ENCODE results near the gene IRF2BPL.

DNA sequence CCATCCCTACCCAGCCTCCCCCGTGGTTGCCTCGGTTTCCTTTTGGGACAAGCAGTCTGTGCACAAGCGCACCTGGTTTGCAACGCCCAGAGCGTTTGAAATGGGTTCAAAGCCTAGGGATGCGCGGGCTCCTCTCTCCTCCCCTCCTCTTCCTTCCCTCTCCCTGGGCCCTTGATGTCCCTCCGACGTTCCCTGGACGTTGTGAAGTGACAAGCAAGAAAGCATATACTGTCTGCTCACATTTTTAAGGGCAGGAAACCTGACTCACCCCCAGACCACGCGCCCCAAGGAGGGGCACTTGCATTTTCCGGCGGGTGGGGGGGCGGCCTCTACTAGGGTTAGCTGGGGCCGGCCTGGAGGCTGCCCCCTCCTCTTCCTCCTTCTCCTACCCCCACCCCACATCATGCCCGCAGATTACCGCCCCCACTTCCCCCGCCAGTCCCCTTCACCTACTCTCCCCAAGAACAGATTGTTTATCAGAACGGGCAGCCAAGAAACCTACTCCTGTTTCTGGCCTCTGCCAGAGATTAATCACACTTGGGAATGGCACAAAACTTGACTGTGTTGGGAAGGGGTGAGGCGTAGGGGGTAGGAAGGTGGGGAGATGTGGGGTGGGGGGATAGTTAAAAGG, 9.5 kb upstream of the IRF2BPL start:
- TF ChIP-seq, protein P1, sequence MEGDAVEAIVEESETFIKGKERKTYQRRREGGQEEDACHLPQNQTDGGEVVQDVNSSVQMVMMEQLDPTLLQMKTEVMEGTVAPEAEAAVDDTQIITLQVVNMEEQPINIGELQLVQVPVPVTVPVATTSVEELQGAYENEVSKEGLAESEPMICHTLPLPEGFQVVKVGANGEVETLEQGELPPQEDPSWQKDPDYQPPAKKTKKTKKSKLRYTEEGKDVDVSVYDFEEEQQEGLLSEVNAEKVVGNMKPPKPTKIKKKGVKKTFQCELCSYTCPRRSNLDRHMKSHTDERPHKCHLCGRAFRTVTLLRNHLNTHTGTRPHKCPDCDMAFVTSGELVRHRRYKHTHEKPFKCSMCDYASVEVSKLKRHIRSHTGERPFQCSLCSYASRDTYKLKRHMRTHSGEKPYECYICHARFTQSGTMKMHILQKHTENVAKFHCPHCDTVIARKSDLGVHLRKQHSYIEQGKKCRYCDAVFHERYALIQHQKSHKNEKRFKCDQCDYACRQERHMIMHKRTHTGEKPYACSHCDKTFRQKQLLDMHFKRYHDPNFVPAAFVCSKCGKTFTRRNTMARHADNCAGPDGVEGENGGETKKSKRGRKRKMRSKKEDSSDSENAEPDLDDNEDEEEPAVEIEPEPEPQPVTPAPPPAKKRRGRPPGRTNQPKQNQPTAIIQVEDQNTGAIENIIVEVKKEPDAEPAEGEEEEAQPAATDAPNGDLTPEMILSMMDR (IDR thresholded peaks at IDR 0.05; ENCODE audit: low read depth, low read length): no peak
- no peak for TF ChIP-seq EZH2phosphoT487 (IDR thresholded peaks at IDR 0.05; ENCODE audit: low read depth)
